Motor neuron (in vitro differentiated cells): ENCODE measurements around the gene MEGF10. TPM values are rescaled to one million over a fixed set of nuclear protein-coding genes. Genes with fewer than 3 reads are reported as not detected.
A peak's percentile ranks its signal among the peaks of the same experiment; 100 is the strongest.

Experiments used
- ATAC-seq, 8 experiments: fragments of 200-7000 bp; cut with Tn5 transposase; replicated peaks in 6 of 8; 2 replicates each; pipeline ENCODE4 v1.8.0; 2021; ENCODE audit warnings: mild to moderate bottlenecking in 8 of 8, moderate library complexity in 8 of 8
- H3K27ac ChIP-seq, 2 donors: fragments of 250-450 bp; sonication (Bioruptor Pico); 2 replicates each; pipeline ENCODE4 v1.9.0; 2021; ENCODE audit warnings: antibody characterized with exemption in 2 of 2, mild to moderate bottlenecking in 2 of 2, moderate library complexity in 1 of 2
- H3K4me1 ChIP-seq, 2 donors: fragments of 250-450 bp; sonication (Bioruptor Pico); replicated peaks in 1 of 2; 2 replicates each; pipeline ENCODE4 v1.6.1; 2021; ENCODE audit warnings: antibody characterized with exemption in 2 of 2, mild to moderate bottlenecking in 2 of 2, moderate library complexity in 1 of 2
- H3K4me3 ChIP-seq, 5 donors: fragments of 250-450 bp; sonication (Bioruptor Pico); 2 replicates each; pipeline ENCODE4 v1.9.0; 2021; ENCODE audit warnings: antibody characterized with exemption in 5 of 5, mild to moderate bottlenecking in 5 of 5, moderate library complexity in 4 of 5
- WGBS, 10 experiments: fragments of 450-650 bp; shearing (Covaris generic); methylation state at CpG; one replicate each; pipeline ENCODE4 v1.0.0; 2022; 5-methylcytosine and 5-hydroxymethylcytosine counted together
- in situ Hi-C, 9 experiments: fragments of 400-800 bp; cut with MboI; loops; one replicate each; pipeline ENCODE4 v1.15.0; 2021; ENCODE audit warnings: low sequenced_read_pairs in 9 of 9, low pct_unique_long_range_greater_than_20kb in 2 of 9; ENCODE audit not compliant: unreplicated experiment in 9 of 9
- total RNA-seq, 8 experiments: library from RNA; unstranded; fragments of 300-600 nt; gene quantifications; 2 replicates each; pipeline versions ENCODE4 v1.2.3 to v1.2.4, GENCODE V29; 2022

The MEGF10 gene
- total RNA-seq, 8 experiments from 2014 or later = 1.9 to 317 (median 6.3) TPM

DNA sequence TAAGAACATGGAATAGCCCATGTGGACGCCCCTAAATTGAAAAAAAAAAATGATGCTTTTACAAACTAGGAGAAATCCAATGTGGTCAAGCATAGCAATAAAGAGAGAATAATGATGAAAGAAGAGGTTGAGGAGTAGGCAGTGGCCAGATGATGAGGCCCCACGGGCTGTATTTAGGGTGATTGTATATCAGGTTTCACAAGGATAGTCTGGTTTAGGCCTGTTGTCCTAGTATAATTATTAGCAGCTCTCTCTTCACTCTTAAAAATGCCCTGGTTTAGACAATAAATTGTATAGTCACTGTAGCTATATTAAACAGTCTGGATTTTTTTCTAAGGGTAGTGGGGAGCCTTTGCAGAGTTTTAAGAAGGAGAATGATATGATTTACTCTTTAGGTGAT is 124.4 kb downstream of the MEGF10 start:
- no peak overlapping the region for H3K4me3 ChIP-seq
- in situ Hi-C loops = no loop called here
- WGBS, 10 experiments = 0 to 85% (median 75%) methylated on average over 1 to 2 of the region's 2 CpGs; no CpG with 5 or more reads in 1 of the 10 experiments

DNA sequence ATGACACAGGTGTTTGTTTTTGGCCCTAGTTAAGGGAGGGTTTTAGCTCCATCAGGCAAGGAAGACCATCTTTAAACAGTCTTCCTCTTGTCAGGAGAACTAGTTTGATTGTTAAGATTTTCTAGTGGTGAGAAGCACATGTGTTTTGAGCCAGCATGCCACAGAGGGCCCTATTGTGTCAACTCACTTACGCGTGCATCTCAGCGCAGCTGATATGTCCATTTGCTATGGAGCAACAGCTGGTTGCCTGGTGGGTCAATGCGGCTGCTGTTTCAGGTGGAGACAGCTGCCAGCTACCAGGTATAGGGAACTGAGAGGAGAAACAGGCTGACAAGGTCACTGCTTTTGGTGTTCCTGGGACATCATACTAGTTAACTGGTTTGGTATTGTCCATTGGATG is 126.3 kb downstream of the MEGF10 start:
- Histone ChIP-seq H3K4me1 (peaks cover 21% of the 10 kb centered on the region in 2 donors), H3K27ac (no peak overlapping the region), H3K4me3 (no peak overlapping the region)
- ATAC-seq = no peak
- 70 to 100% (median 98%) methylated on average over 1 to 4 of the region's 4 CpGs; no CpG with 5 or more reads in 4 of the 10 experiments for WGBS, 10 experiments
- in situ Hi-C loops = no loop called here

More for the DNA sequence above, 124.4 kb downstream of the MEGF10 start:
- H3K27ac ChIP-seq = no peak overlapping the region
- peaks cover 6 to 16% of the 10 kb centered on the region in 2 donors for H3K4me1 ChIP-seq
- ATAC-seq = peak in 2 of 8 experiments; percentile 54 to 61

DNA sequence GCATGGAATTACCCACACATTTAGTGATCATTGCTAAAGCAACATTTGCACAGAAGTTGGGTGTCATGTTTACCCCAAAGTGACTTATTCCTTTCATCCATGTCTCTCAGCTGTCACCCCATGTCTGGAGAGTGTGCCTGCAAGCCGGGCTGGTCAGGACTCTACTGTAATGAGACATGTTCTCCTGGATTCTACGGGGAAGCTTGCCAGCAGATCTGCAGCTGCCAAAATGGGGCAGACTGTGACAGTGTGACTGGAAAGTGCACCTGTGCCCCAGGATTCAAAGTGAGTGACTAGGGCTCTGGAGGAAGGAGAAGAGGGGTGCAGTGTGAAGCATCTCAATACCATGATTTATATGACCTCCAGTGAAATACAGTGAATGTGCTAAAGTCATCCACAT is 126.9 kb downstream of the MEGF10 start:
- in situ Hi-C loops = no loop called here
- peaks cover 21% of the 10 kb centered on the region in 2 donors for H3K4me1 ChIP-seq
- H3K27ac ChIP-seq = no peak overlapping the region
- no peak overlapping the region for H3K4me3 ChIP-seq
- WGBS, 10 experiments = 17 to 80% (median 49%) methylated on average over 1 of the region's 2 CpGs; no CpG with 5 or more reads in 6 of the 10 experiments
- ATAC-seq = no peak

DNA sequence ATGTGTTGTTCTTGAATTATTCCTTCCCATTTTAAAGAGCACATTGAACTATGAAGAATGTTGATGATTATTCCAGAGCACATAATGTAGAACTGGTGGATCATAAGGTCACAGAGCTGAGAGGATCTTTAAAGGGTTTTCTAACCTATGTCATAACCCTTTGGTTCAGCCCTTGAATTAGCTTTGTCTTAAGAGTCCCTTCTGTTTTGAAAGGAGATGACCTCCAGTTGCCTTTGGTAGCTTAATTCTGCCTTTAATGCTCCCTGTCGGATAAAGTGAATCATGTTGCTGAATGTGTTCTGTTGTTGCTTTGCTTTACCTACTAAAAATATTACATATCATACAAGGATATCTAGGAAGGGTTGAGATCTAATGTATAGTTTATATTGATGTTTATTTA is 127.8 kb downstream of the MEGF10 start:
- no peak overlapping the region for H3K27ac ChIP-seq
- no peak overlapping the region for H3K4me3 ChIP-seq
- WGBS, 10 experiments = 25 to 86% (median 58%) methylated on average over 1 of the region's 1 CpG; no CpG with 5 or more reads in 2 of the 10 experiments
- in situ Hi-C loops = no loop called here
- H3K4me1 ChIP-seq = peaks cover 21% of the 10 kb centered on the region in 2 donors
- peak in 2 of 8 experiments; percentile 21 to 29 for ATAC-seq

DNA sequence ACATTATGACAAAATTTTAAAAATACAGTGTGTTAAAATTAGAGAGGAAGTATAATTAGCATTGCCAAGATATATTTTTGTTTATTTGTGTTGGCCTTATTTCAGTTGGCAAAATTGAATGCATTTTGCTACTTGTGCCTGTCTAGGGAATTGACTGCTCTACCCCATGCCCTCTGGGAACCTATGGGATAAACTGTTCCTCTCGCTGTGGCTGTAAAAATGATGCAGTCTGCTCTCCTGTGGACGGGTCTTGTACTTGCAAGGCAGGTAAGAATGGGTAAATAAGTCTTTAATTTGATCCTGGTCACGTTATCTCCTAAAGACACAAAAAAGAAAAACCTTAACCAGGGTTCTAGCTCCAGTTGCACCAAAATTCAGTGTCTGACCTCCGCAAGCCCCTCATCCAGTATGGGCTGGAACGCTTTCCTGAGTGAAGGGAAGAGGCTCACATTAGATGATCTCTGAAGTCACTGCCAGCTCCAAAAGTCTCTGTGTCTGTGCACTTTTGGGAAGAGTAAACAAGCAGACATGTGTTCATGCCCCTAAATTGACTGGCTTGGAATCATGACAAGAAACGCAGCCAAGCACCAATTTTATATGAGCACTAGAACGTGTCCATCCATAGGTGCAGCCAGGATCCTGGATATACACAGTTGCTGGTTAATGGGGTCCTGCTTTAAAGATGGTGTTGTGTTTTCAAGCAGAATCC is 128.5 kb downstream of the MEGF10 start:
- WGBS, 10 experiments = 46 to 100% (median 85%) methylated on average over 1 to 7 of the region's 7 CpGs; no CpG with 5 or more reads in 2 of the 10 experiments
- H3K4me3 ChIP-seq = no peak overlapping the region
- in situ Hi-C loops = no loop called here
- H3K4me1 ChIP-seq = peaks cover 21% of the 10 kb centered on the region in 2 donors
- no peak overlapping the region for H3K27ac ChIP-seq
- no peak for ATAC-seq

DNA sequence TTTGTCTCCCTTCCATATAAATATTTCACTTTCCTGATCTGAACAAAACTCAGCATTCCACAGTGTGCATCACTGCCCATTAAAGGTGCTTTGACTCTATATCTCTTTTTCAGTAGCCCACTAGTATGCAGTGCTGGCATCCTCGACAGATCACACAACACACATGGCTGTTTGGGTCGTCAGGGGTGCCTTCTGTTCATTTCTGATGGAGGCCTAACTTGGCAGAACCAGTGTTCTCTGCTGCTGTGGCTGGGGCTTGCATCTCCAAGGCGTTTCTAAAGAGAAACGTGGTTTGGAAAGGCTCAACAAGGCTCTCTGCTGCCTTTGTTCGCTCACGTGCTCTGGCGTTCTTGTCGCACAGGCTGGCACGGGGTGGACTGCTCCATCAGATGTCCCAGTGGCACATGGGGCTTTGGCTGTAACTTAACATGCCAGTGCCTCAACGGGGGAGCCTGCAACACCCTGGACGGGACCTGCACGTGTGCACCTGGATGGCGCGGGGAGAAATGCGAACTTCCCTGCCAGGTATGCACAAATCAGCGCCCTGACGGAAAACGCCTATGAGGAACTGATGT is 129.2 kb downstream of the MEGF10 start:
- WGBS, 10 experiments = 78 to 100% (median 91%) methylated on average over 1 to 16 of the region's 18 CpGs; no CpG with 5 or more reads in 1 of the 10 experiments
- H3K4me3 ChIP-seq = no peak overlapping the region
- in situ Hi-C loops = no loop called here
- no peak overlapping the region for H3K27ac ChIP-seq
- peaks cover 24 to 25% of the 10 kb centered on the region in 2 donors for H3K4me1 ChIP-seq
- no peak for ATAC-seq

GRCh38 chr5:127420758-127421157 is 130.2 kb downstream of the MEGF10 start:
- ATAC-seq = peak in 5 of 8 experiments; percentile 58 to 80 (median 74)

GRCh38 chr5:127421471-127421870 is 130.9 kb downstream of the MEGF10 start:
- in situ Hi-C loops = no loop called here
- no peak overlapping the region for H3K4me3 ChIP-seq
- H3K4me1 ChIP-seq = peaks cover 36 to 37% of the 10 kb centered on the region in 2 donors
- ATAC-seq = peak in 2 of 8 experiments; percentile 38 to 42
- no peak overlapping the region for H3K27ac ChIP-seq
- 40 to 100% (median 83%) methylated on average over 1 to 2 of the region's 2 CpGs; no CpG with 5 or more reads in 1 of the 10 experiments for WGBS, 10 experiments

More at GRCh38 chr5:127420758-127421157, 130.2 kb downstream of the MEGF10 start:
- Histone ChIP-seq H3K4me3 (no peak overlapping the region), H3K4me1 (peaks cover 34% of the 10 kb centered on the region in 2 donors), H3K27ac (no peak overlapping the region)
- WGBS, 10 experiments = 6 to 65% (median 23%) methylated on average over 1 to 3 of the region's 3 CpGs; no CpG with 5 or more reads in 1 of the 10 experiments
- in situ Hi-C loops = no loop called here

DNA sequence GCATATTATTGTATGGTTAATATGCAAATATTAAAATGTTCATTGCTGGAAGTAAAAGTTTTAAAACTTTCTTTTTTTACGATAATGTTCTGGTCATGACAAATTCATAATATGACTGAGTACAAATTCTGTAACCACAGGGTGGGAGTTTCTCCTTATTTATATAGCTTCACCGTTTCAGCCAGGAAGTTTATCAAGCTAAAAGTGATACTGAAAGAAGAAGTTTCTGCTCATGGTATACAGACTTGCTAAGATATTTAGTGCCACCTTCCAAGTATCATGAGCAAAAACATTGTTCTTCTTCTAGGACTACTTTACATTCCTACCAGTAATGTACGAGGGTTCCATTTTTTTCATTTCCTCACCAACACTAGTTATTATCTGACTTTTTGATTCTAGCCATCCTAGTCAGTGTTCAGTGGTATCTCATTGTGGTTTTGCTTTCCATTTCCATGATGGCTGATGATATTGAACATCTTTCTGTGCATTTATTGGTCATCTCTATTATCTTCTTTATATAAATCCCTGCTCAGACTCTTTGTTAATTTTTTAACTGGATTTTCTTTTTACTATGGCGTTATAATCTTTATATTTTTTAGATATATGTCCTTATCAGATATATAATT is 132.7 kb downstream of the MEGF10 start:
- Histone ChIP-seq H3K27ac (no peak overlapping the region), H3K4me3 (no peak overlapping the region), H3K4me1 (peaks cover 35 to 44% of the 10 kb centered on the region in 2 donors)
- ATAC-seq = no peak
- WGBS, 10 experiments = 40 to 100% (median 95%) methylated on average over 1 to 4 of the region's 4 CpGs
- in situ Hi-C loops = no loop called here

DNA sequence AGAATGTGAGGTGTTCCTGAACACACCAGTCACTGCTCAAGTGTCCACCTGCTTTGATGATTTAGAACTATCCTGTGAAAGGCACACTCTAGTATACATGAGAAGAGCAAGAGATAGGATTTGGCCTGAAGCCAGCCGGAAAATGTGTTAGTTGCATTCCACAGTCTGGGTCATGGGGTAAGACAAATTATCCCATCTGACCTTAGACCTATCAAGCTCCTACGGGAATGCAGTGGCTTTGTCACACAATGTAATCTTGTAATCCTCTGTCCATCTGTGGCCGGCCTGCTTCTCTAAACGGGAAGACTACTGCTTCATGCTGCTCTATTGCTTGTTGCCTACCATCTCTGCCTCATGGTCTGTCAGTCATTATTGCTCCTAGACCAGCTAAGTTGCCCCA is 134.4 kb downstream of the MEGF10 start:
- H3K4me1 ChIP-seq = peaks cover 38 to 39% of the 10 kb centered on the region in 2 donors

GRCh38 chr5:127425868-127426267 is 135.3 kb downstream of the MEGF10 start:
- no peak overlapping the region for H3K4me3 ChIP-seq
- in situ Hi-C loops = loop anchor here in 5 of 9 experiments (25.0 kb wide), 1 partner anchor 139 kb away; the partner anchor contains the start of gene MEGF10 (in 5 of the 5)
- WGBS, 10 experiments = 50 to 100% (median 100%) methylated on average over 1 of the region's 1 CpG; no CpG with 5 or more reads in 1 of the 10 experiments
- peak in 1 of 8 experiments; percentile 5 for ATAC-seq
- peaks cover 30 to 33% of the 10 kb centered on the region in 2 donors for H3K4me1 ChIP-seq
- no peak overlapping the region for H3K27ac ChIP-seq

More for the DNA sequence above, 134.4 kb downstream of the MEGF10 start:
- H3K4me3 ChIP-seq = no peak overlapping the region
- ATAC-seq = peak in 6 of 8 experiments; percentile 12 to 70 (median 62)
- WGBS, 10 experiments = 17 to 52% (median 36%) methylated on average over 1 to 4 of the region's 4 CpGs; no CpG with 5 or more reads in 2 of the 10 experiments
- peak overlapping the region; percentile 67 to 71 for H3K27ac ChIP-seq
- in situ Hi-C loops = loop anchor here in 5 of 9 experiments (25.0 kb wide), 1 partner anchor 138 kb away; the partner anchor contains the start of gene MEGF10 (in 5 of the 5)

GRCh38 chr5:127426661-127427060 is 136.1 kb downstream of the MEGF10 start:
- Histone ChIP-seq H3K4me3 (no peak overlapping the region), H3K27ac (no peak overlapping the region), H3K4me1 (peaks cover 24 to 33% of the 10 kb centered on the region in 2 donors)
- in situ Hi-C loops = loop anchor here in 5 of 9 experiments (25.0 kb wide), 1 partner anchor 139 kb away; the partner anchor contains the start of gene MEGF10 (in 5 of the 5)
- no peak for ATAC-seq
- WGBS, 10 experiments = 43 to 95% (median 83%) methylated on average over 1 to 2 of the region's 2 CpGs; no CpG with 5 or more reads in 6 of the 10 experiments
